ENCODE measurements around the gene GLCE. TPM values are rescaled to one million over a fixed set of nuclear protein-coding genes. Genes with fewer than 3 reads are reported as not detected.
"Not testable (repeated sequence)": the region's sequence is repeated elsewhere in the genome, so short reads cannot be mapped to it uniquely, and the experiment has no call there.

The GLCE gene
- total RNA-seq, 2 experiments from 2014 or later: 3.8 to 5.0 TPM

- POLR2A ChIA-PET: no interaction called here
- H3K36me3 Mint-ChIP-seq (ENCODE audit: low read depth): no peaks in the 10 kb centered on the region
- no peaks in the 10 kb centered on the region for H3K9me3 Mint-ChIP-seq
- no peak overlapping the region for H3K4me3 Mint-ChIP-seq
- H3K4me1 Mint-ChIP-seq: no peaks in the 10 kb centered on the region
- no peak for DNase-seq
- peaks cover 1% of the 10 kb centered on the region for H3K27me3 Mint-ChIP-seq
- no peak overlapping the region for H3K27ac Mint-ChIP-seq
- CTCF ChIA-PET: no interaction called here
These were observed 120.3 kb downstream of the GLCE start for GRCh38 chr15:69280783-69281182.

- no peaks in the 10 kb centered on the region for H3K27me3 Mint-ChIP-seq
- no peaks in the 10 kb centered on the region for H3K9me3 Mint-ChIP-seq
- H3K4me1 Mint-ChIP-seq: no peaks in the 10 kb centered on the region
- H3K27ac Mint-ChIP-seq: no peak overlapping the region
- POLR2A ChIA-PET: no interaction called here
- CTCF ChIA-PET: no interaction called here
- DNase-seq: no peak
- H3K36me3 Mint-ChIP-seq (ENCODE audit: low read depth): no peaks in the 10 kb centered on the region
- no peak overlapping the region for H3K4me3 Mint-ChIP-seq
These were observed 121.8 kb downstream of the GLCE start for GRCh38 chr15:69282104-69282743.

- Mint-ChIP-seq H3K27ac (no peak overlapping the region), H3K4me3 (no peak overlapping the region), H3K4me1 (no peaks in the 10 kb centered on the region), H3K27me3 (no peaks in the 10 kb centered on the region), H3K36me3 (ENCODE audit: low read depth) (no peaks in the 10 kb centered on the region), H3K9me3 (no peaks in the 10 kb centered on the region)
- ChIA-PET POLR2A (no interaction called here), CTCF (no interaction called here)
- DNase-seq: no peak
These were observed 125.4 kb downstream of the GLCE start for GRCh38 chr15:69285834-69286233.

GRCh38 chr15:69288011-69288410, 127.6 kb downstream of the GLCE start:
- CTCF ChIA-PET: no interaction called here

GRCh38 chr15:69288531-69289341, 128.3 kb downstream of the GLCE start:
- no peak overlapping the region for H3K4me3 Mint-ChIP-seq
- no peaks in the 10 kb centered on the region for H3K27me3 Mint-ChIP-seq
- H3K9me3 Mint-ChIP-seq: no peaks in the 10 kb centered on the region
- ChIA-PET CTCF (no interaction called here), POLR2A (no interaction called here)
- H3K27ac Mint-ChIP-seq: no peak overlapping the region
- no peak for DNase-seq
- H3K36me3 Mint-ChIP-seq (ENCODE audit: low read depth): no peaks in the 10 kb centered on the region
- no peaks in the 10 kb centered on the region for H3K4me1 Mint-ChIP-seq

More at GRCh38 chr15:69288011-69288410, 127.6 kb downstream of the GLCE start:
- no peaks in the 10 kb centered on the region for H3K9me3 Mint-ChIP-seq
- H3K4me3 Mint-ChIP-seq: no peak overlapping the region
- DNase-seq: no peak
- POLR2A ChIA-PET: no interaction called here
- no peaks in the 10 kb centered on the region for H3K27me3 Mint-ChIP-seq
- no peaks in the 10 kb centered on the region for H3K36me3 Mint-ChIP-seq (ENCODE audit: low read depth)
- no peaks in the 10 kb centered on the region for H3K4me1 Mint-ChIP-seq
- H3K27ac Mint-ChIP-seq: no peak overlapping the region

- Mint-ChIP-seq H3K9me3 (no peaks in the 10 kb centered on the region), H3K4me3 (no peak overlapping the region), H3K27ac (no peak overlapping the region), H3K27me3 (no peaks in the 10 kb centered on the region), H3K4me1 (no peaks in the 10 kb centered on the region), H3K36me3 (ENCODE audit: low read depth) (no peaks in the 10 kb centered on the region)
- POLR2A ChIA-PET: no interaction called here
- CTCF ChIA-PET: interaction anchor here (1.4 kb wide), 1 partner anchor 31 kb away, joined by 4 read pairs; no protein-coding TSS in a partner anchor
- no peak for DNase-seq
These were observed 129.1 kb downstream of the GLCE start for GRCh38 chr15:69289342-69290146.

- no peaks in the 10 kb centered on the region for H3K9me3 Mint-ChIP-seq
- H3K4me1 Mint-ChIP-seq: no peaks in the 10 kb centered on the region
- peaks cover 1% of the 10 kb centered on the region for H3K27me3 Mint-ChIP-seq
- ChIA-PET POLR2A (no interaction called here), CTCF (interaction anchor here (0.6 to 1.4 kb wide), 2 partner anchors 30 to 305 kb away, joined by 4 read pairs; no protein-coding TSS in a partner anchor)
- no peaks in the 10 kb centered on the region for H3K36me3 Mint-ChIP-seq (ENCODE audit: low read depth)
- no peak for DNase-seq
- no peak overlapping the region for H3K27ac Mint-ChIP-seq
- no peak overlapping the region for H3K4me3 Mint-ChIP-seq
These were observed 130.1 kb downstream of the GLCE start for GRCh38 chr15:69290346-69291164.

GRCh38 chr15:69291651-69292050, 131.2 kb downstream of the GLCE start:
- POLR2A ChIA-PET; H3K4me1 Mint-ChIP-seq; H3K27ac Mint-ChIP-seq; H3K9me3 Mint-ChIP-seq; H3K36me3 Mint-ChIP-seq (ENCODE audit: low read depth); H3K4me3 Mint-ChIP-seq; H3K27me3 Mint-ChIP-seq; CTCF ChIA-PET; DNase-seq: not testable (repeated sequence)

GRCh38 chr15:69292826-69293420, 132.5 kb downstream of the GLCE start:
- H3K27me3 Mint-ChIP-seq: peaks cover 14% of the 10 kb centered on the region
- DNase-seq: no peak
- no peak overlapping the region for H3K27ac Mint-ChIP-seq
- no peaks in the 10 kb centered on the region for H3K36me3 Mint-ChIP-seq (ENCODE audit: low read depth)
- ChIA-PET CTCF (no interaction called here), POLR2A (no interaction called here)
- no peaks in the 10 kb centered on the region for H3K9me3 Mint-ChIP-seq
- no peaks in the 10 kb centered on the region for H3K4me1 Mint-ChIP-seq
- no peak overlapping the region for H3K4me3 Mint-ChIP-seq

GRCh38 chr15:69293741-69294615, 133.5 kb downstream of the GLCE start:
- peaks cover 20% of the 10 kb centered on the region for H3K27me3 Mint-ChIP-seq
- no peak overlapping the region for H3K27ac Mint-ChIP-seq
- H3K36me3 Mint-ChIP-seq (ENCODE audit: low read depth): no peaks in the 10 kb centered on the region
- no peaks in the 10 kb centered on the region for H3K9me3 Mint-ChIP-seq
- ChIA-PET POLR2A (no interaction called here), CTCF (no interaction called here)
- DNase-seq: no peak
- no peak overlapping the region for H3K4me3 Mint-ChIP-seq
- no peaks in the 10 kb centered on the region for H3K4me1 Mint-ChIP-seq

- no peak overlapping the region for H3K4me3 Mint-ChIP-seq
- DNase-seq: no peak
- peaks cover 42% of the 10 kb centered on the region for H3K27me3 Mint-ChIP-seq
- H3K36me3 Mint-ChIP-seq (ENCODE audit: low read depth): no peaks in the 10 kb centered on the region
- no peaks in the 10 kb centered on the region for H3K4me1 Mint-ChIP-seq
- CTCF ChIA-PET: no interaction called here
- POLR2A ChIA-PET: no interaction called here
- H3K9me3 Mint-ChIP-seq: no peaks in the 10 kb centered on the region
- no peak overlapping the region for H3K27ac Mint-ChIP-seq
These were observed 136.2 kb downstream of the GLCE start for GRCh38 chr15:69296606-69297005.
